HepG2 (cell line): ENCODE measurements around the gene DOLK. TPM values are rescaled to one million over a fixed set of nuclear protein-coding genes. Genes with fewer than 3 reads are reported as not detected.
A peak's percentile ranks its signal among the peaks of the same experiment; 100 is the strongest.

ENCODE experiments used
- CEBPB ChIP-seq: IDR thresholded peaks from 2 replicates; pipeline ENCODE4 v1.6.1; 2011; ENCODE audit warnings: low read depth, low read length, improper control_type of control experiment, borderline replicate concordance
- CREB3 ChIP-seq: sonication (generic); formaldehyde crosslinking; IDR thresholded peaks from 2 replicates; pipeline ENCODE4 v1.5.0; 2020; ENCODE audit warnings: missing genetic modification reagents
- DNMT1 ChIP-seq: sonication (generic); formaldehyde crosslinking; IDR thresholded peaks from 2 replicates; pipeline ENCODE4 v1.5.1; 2020; ENCODE audit warnings: mild to moderate bottlenecking, missing genetic modification reagents
- DNMT3B ChIP-seq: conservative IDR thresholded peaks from 2 replicates; pipeline ENCODE4 v1.6.1; 2016; ENCODE audit warnings: missing biosample characterization, control low read depth
- KAT7 ChIP-seq: IDR thresholded peaks from 2 replicates; pipeline ENCODE4 v1.6.1; 2018; ENCODE audit warnings: borderline replicate concordance, missing compliant biosample characterization
- KLF16 ChIP-seq, 2 experiments: sonication (generic) in 1 of 2; formaldehyde crosslinking in 1 of 2; IDR thresholded peaks; 2 replicates each; pipeline versions ENCODE4 v1.6.1 to v1.8.0; 2016 to 2023; ENCODE audit warnings: missing genetic modification reagents in 2 of 2, missing compliant biosample characterization in 1 of 2
- MTF2 ChIP-seq: sonication (generic); formaldehyde crosslinking; IDR thresholded peaks from 2 replicates; pipeline ENCODE4 v1.5.0; 2020; ENCODE audit warnings: missing genetic modification reagents, borderline replicate concordance
- PRDM15 ChIP-seq: sonication (generic); formaldehyde crosslinking; IDR thresholded peaks from 2 replicates; pipeline ENCODE4 v1.4.0; 2020; ENCODE audit warnings: missing genetic modification reagents
- REPIN1 ChIP-seq: sonication (generic); formaldehyde crosslinking; IDR thresholded peaks from 2 replicates; pipeline ENCODE4 v1.8.0; 2022; ENCODE audit warnings: missing genetic modification reagents, low read depth, mild to moderate bottlenecking, borderline replicate concordance
- SMAD1 ChIP-seq: sonication (generic); formaldehyde crosslinking; IDR thresholded peaks from 2 replicates; pipeline ENCODE4 v1.4.0; 2020; ENCODE audit warnings: missing genetic modification reagents, low read depth, mild to moderate bottlenecking, borderline replicate concordance
- SMARCC2 ChIP-seq: fragments of 450-650 bp; IDR thresholded peaks from 2 replicates; pipeline ENCODE4 v1.6.1; 2017; ENCODE audit warnings: antibody characterized with exemption, mild to moderate bottlenecking
- SMARCE1 ChIP-seq: fragments of 450-650 bp; IDR thresholded peaks from 2 replicates; pipeline ENCODE4 v1.6.1; 2017; ENCODE audit warnings: borderline replicate concordance
- TRIM24 ChIP-seq: sonication (generic); formaldehyde crosslinking; IDR thresholded peaks from 2 replicates; pipeline ENCODE4 v1.8.0; 2022; ENCODE audit warnings: mild to moderate bottlenecking, missing genetic modification reagents
- ZBTB25 ChIP-seq: IDR thresholded peaks from 2 replicates; pipeline ENCODE4 v1.6.1; 2018; ENCODE audit warnings: missing genetic modification reagents
- ZBTB44 ChIP-seq: sonication (generic); formaldehyde crosslinking; IDR thresholded peaks from 2 replicates; pipeline ENCODE4 v1.4.0; 2020; ENCODE audit warnings: missing genetic modification reagents
- ZNF12 ChIP-seq: sonication (generic); formaldehyde crosslinking; IDR thresholded peaks from 2 replicates; pipeline ENCODE4 v1.5.0; 2020; ENCODE audit warnings: missing genetic modification reagents
- ZNF275 ChIP-seq: sonication (generic); formaldehyde crosslinking; IDR thresholded peaks from 2 replicates; pipeline ENCODE4 v1.8.0; 2022; ENCODE audit warnings: missing genetic modification reagents, mild to moderate bottlenecking, inconsistent platforms, borderline replicate concordance
- ZNF33B ChIP-seq: sonication (generic); formaldehyde crosslinking; IDR thresholded peaks from 2 replicates; pipeline ENCODE4 v1.5.1; 2020; ENCODE audit warnings: mild to moderate bottlenecking, missing genetic modification reagents
- ZNF563 ChIP-seq: sonication (generic); formaldehyde crosslinking; IDR thresholded peaks from 2 replicates; pipeline ENCODE4 v1.8.0; 2022; ENCODE audit warnings: mild to moderate bottlenecking, moderate library complexity, missing genetic modification reagents
- ZNF616 ChIP-seq: sonication (generic); formaldehyde crosslinking; IDR thresholded peaks from 2 replicates; pipeline ENCODE4 v1.5.0; 2020; ENCODE audit warnings: low read depth, mild to moderate bottlenecking, missing genetic modification reagents
- polyA plus RNA-seq, 8 experiments: library from polyadenylated mRNA; depleted of rRNA in 3 of 8; stranded (reverse) in 7 of 8; unstranded in 1 of 8; fragments of >200 nt; fragmentation: Illumina TruSeq in 4 of 8; extraction: Trizol in 4 of 8; gene quantifications; 2 replicates each; pipeline versions ENCODE4 v1.2.1 to v1.2.3, GENCODE V29; 2011 to 2016; ENCODE audit warnings: low read depth in 4 of 8, missing spikeins in 1 of 8, mixed read lengths in 1 of 8; ENCODE audit not compliant: insufficient read depth in 1 of 8
- total RNA-seq, 5 experiments: library from RNA; depleted of rRNA; stranded (reverse); fragments of >200 nt; fragmentation: Illumina TruSeq; extraction: Trizol; gene quantifications; 2 replicates each; pipeline ENCODE4 v1.2.3, GENCODE V29; 2016; ENCODE audit warnings: low read depth in 1 of 5

Gene DOLK
- total and polyA plus RNA-seq, 2 of the 13 experiments (the other 11 are each of a cell fraction or from before 2014, with no cell fraction given) = 15.4 to 18.7 TPM

GRCh38 chr9:128947527-128948301 is at the start of gene DOLK, which contains the start of gene NUP188 (continued):
- TF ChIP-seq SMAD1 (CRISPR knock-in tag) (0 out of 2 replicates have a peak, but pooled peaks have one; percentile 71), KAT7 (CRISPR knock-in tag) (peak; percentile 94; the same call in 1 of the 2 replicates), ZNF616 (CRISPR knock-in tag) (no peak), ZNF275 (CRISPR knock-in tag) (peak; percentile 57; the same call in 1 of the 2 replicates), KLF16 (CRISPR knock-in tag; IDR thresholded peaks at IDR 0.05) (peak in 1 of 2 experiments; percentile 95; a peak in 2 of 4 replicates), MTF2 (no peak; the same call in 1 of the 2 replicates), ZNF563 (CRISPR knock-in tag) (peak; percentile 50; the same call in 1 of the 2 replicates), TRIM24 (CRISPR knock-in tag) (no peak), REPIN1 (CRISPR knock-in tag) (no peak; the same call in 1 of the 2 replicates), ZNF12 (CRISPR knock-in tag) (no peak), CREB3 (CRISPR knock-in tag) (no peak), ZNF33B (CRISPR knock-in tag) (0 out of 2 replicates have a peak, but pooled peaks have one; percentile 85), ZBTB44 (CRISPR knock-in tag) (0 out of 2 replicates have a peak, but pooled peaks have one; percentile 29), DNMT1 (CRISPR knock-in tag) (no peak), SMARCE1 (no peak), PRDM15 (CRISPR knock-in tag) (peak; percentile 85), SMARCC2 (no peak), CEBPB (0 out of 2 replicates have a peak, but pooled peaks have one; percentile 15), DNMT3B (CRISPR knock-in tag) (no peak), ZBTB25 (CRISPR knock-in tag) (no peak; the same call in 1 of the 2 replicates)
